HPDE6-E6E7 (cell line): ENCODE data around the gene FBXO47.
"Not testable (repeated sequence)": the region's sequence is repeated elsewhere in the genome, so short reads cannot be mapped to it uniquely, and the experiment has no call there.

ENCODE experiments used
- DNase-seq: peaks from one replicate; pipeline ENCODE4 v3.0.0; 2011; ENCODE audit warnings: missing footprints; ENCODE audit errors: extremely low spot score

Gene FBXO47

DNA sequence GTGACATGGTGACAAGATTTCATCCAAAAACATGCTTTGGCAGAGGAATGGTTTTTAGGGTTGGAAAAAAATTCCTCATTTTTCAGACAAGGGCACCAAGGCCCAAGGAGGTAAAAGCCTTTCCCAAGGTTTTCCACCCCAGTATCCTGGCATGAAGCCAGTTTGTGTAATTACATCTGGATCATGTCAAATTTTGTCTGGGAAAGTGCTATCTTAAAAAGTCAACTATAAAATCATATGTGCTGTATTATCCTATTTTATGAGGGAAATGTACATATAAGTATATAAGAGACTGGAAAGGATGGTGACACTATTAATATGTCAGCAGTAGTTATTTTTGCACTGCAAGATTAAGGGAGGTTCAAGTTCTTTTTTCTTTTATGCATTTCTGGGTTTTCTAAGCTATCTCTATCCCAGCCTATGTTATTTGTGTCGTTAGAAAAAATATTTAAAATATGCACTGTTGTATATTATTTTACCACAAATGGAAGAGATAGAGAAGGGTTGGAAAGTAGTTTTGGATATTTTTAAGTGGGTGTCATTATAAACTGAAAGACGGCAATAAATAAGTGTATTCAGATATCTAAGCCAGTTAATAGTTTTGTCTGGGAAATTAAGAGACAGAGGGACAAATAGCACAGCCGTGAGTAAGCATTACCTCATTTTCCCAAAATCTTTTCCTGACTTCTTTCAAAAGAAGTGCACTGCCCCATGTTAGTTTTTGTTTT is 13.5 kb upstream of the FBXO47 start:
- no peak for DNase-seq

DNA sequence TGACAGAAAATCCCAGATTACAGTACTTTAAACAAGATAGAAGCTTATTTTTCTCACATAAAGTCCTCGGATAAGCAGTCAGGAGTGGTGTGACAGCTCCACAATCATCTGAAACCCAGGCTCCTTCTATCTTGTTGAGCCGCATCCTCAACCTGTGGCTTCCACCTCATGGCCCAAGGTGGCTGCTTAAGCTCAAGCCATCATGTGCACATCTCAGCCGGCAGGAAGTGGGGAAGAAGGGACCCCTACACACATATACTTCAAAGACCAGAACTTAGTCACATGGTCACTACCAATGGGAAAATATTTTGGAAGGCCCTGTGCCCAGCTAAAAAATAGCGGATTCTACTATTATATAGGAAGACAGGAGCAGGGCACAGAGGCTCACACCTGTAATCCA is 11.0 kb upstream of the FBXO47 start:
- no peak for DNase-seq

DNA sequence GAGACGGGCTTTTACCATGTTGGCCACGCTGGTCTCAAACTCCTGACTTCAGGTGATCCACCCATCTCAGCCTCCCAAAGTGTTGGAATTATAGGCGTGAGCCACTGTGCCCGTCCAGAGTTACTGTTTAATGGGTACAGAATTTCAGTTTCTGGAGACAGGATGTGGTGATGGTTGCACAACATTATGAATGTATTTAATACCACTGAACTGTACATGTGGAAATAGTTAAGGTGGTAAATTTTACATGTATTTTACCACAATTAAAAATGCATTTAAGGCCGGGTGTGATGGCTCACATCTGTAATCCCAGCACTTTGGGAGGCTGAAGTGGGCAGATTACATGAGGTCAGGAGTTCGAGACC is 9.0 kb upstream of the FBXO47 start:
- not testable (repeated sequence) for DNase-seq

DNA sequence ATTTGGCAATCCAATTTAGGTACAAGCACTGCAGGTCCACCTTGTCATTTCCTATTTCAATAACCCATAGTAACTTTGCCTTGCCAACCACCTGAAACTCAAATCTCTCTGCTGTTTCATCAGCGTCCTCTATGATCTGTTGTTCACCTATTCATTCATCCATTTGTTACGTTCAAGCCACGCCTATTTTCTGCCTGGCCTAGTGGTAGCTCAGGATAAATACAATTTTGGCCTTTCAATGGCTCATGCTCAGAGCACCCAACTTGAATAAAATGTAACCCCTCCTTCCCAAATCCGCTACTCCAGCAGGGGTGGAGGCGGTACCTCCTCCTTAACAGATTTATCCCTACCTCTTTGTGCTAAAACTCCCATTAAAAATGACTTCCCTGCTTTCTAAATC is 3.6 kb upstream of the FBXO47 start:
- no peak for DNase-seq

DNA sequence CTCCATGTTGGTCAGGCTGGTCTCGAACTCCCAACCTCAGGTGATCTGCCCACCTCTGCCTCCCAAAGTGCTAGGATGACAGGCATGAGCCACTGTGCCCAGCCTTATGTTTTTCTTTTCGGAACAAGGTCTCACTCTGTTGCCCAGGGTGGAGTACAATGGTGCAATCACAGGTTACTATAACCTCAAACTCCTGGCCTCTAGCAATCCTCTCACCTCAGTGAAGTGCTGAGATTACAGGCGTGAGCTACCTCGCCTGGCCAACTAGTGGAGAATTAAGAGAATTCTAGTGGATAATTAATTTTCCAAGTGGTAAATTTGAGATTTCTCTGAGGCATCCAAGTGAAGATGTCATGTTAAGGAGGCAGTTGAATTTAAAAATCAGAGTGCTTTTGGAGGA is 2.9 kb upstream of the FBXO47 start:
- DNase-seq = no peak

DNA sequence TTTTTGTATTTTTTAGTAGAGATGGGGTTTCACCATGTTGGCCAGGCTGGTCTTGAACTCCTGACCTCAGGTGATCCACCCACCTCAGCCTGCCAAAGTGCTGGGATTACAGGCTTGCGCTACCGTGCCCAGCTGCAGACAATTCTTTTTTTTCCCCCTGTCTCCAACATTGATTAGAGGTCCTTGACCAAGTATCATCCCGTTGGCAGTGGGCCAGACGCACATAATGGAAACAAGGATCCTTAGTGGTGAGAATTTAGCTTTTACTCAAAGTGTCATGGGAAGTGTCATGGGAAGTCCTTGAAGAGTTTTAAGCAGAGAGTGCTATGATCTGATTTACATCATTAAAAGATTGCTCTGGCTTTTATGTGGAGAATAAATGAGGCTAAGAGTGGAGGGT is 2.1 kb upstream of the FBXO47 start:
- DNase-seq = no peak

DNA sequence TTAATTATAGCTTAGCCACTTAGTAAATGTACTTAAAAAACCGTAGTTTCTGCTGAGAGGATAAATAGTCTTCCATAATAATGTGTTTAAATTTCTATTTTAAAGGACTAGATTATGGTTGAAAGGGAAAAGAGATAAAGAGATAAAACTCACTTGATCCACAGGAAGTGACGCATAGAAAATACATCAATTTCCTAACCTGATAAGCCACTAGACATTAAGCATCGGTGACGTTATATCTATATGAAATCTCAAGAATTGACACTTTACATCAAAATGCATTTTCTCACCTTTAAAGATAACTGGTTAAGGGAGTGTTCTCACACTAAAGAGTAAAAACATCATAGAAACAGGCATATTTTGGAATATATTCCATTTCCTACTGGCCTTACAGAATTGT is 5.8 kb downstream of the FBXO47 start:
- DNase-seq = no peak

DNA sequence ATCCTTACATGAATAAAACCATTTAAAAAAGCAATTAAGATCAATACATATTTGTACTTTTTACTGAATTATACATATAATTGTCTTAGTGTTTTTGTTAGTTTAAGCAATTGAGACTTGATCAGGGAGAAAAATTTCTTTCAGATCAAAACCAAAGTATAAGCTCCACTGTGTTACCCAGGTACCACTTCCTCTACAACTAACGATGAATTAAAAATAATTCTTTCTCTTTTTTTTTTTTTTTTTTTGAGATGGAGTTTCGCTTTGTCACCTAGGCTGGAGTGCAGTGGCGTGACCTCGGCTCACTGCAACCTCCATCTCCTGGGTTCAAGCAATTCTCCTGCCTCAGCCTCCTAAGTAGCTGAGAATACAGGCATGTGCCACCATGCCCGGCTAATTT is 6.8 kb downstream of the FBXO47 start:
- DNase-seq = no peak

DNA sequence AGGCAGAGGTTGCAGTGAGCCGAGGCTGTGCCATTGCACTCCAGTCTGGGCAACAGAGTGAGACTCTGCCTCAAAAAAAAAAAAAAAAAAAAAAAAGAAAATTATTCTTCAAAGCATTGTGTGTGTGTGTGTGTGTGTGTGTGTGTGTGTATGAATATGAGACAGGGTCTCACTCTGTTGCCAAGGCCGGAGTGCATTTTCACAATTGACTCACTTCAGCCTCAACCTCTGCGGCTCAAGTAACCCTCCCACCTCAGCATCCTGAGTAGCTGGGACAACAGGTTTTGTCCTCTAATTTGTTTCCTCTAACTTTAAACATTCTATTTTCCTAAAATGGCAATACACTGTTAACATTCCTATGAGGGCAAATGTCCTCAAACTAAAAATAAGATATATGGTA is 7.7 kb downstream of the FBXO47 start:
- DNase-seq = no peak

DNA sequence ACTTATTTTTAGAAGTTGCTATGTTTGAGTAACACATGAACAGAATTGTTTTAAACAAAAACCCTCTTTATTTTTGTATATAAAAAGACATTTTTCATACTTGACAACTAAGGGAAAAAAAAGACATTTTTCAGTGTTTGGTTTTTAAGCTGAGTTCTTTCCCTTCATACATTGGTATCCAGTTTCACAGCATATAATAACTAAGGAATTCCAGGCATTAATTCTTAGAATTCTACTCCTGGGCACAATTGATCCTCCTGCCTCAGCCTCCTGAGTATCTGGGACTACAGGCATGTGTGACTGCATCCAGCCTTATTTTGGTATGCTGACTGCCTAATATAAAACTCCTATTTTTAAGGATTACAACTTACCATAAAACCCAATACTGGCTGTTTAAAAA is 8.4 kb downstream of the FBXO47 start:
- DNase-seq = no peak

DNA sequence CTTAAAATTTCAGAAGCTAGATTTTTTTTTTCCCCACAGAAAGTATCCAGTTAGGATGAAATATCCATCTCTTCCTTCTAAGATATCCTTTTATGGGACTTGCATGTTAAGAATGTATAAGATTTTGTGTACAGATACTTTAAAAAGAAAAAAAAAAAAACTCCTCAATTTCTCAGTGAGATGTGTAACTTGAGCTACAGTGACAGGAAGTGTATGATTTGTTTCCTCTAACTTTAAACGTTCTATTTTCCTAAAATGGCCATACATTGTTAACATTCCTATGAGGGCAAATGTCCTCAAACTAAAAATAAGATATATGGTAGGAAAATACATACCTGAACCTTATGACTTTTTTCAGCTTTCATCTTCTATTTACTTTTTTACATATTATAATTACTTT is 8.9 kb downstream of the FBXO47 start:
- DNase-seq = no peak

DNA sequence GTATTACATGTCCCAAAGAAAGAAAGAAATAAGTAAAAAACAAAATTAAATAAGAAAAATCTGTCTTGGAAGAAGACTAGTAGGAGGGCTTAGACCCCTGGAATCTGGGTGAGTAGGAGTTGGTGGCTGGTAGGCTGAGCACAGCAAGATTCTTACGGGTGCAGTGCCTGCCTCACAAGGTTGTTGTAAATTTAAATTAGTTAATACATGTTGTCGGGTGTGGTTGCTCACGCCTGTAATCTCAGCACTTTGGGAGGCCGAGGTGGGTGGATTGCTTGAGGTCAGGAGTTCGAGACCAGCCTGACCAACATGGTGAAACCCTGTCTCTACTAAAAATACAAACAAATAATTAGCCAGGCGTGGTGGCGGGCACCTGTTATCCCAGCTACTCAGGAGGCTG is 13.4 kb downstream of the FBXO47 start:
- DNase-seq = not testable (repeated sequence)

DNA sequence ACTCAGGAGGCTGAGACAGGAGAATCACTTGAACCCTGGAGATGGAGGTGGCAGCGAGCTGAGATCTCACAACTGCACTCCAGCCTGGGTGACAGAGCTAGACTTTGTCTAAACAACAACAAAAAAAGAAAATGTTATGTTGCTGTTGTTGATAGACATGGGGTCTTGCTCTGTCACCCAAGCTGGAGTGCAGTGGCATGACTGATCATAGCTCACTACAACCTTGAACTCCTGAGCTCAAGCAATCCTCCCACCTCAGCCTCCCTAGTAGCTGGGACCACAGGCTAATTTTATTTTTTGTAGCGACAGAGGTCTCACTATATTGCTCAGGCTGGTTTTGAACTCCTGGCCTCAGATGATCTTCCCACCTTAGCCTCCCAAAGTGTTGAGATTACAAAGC is 20.0 kb downstream of the FBXO47 start:
- DNase-seq = no peak

DNA sequence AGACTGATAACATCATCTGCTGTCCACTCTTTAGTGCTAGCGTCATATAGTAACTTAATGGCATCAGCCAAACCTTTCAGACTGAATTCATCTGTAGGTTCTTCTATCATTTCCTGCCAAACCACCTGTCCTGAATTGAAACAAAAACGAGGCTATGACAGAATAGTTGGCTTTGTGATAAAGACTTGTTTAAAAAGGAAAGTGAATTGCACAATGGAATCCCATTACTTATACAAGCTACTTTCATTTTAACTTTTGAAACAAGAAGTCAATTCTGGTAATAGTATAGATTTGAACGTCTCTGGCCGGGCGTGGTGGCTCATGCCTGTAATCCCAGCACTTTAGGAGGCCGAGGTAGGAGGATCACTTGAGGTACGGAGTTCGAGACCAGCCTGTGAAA is 23.6 kb downstream of the FBXO47 start:
- no peak for DNase-seq

DNA sequence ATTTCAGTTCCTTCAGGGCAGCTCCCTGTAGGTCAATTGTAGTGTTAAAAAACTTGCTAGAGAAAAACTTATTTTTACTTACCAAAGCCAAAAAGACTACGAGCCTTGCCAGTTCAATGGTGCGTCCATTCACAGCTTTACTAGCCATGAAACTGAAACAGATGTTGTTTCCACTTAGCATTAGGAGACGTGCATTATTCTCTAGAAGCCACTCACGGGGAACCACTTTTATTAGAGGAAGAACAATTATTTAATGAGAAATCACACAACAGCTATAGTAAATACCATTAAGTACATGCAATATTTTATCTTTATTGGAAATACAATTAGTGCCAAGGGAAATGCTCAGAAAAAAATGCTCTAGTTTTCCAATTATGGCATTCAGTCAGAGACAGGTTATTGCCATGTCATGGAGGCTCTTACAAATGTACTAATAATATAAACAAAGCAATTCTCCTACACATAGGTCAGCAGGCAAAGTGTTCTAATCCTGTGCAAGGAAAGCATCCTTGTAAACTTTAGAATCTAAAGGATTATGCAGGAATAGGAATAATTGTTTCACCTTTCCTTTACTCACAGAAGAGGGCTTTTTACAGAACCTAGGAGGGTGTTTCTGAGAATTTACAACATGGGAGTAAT is 24.4 kb downstream of the FBXO47 start:
- DNase-seq = no peak

DNA sequence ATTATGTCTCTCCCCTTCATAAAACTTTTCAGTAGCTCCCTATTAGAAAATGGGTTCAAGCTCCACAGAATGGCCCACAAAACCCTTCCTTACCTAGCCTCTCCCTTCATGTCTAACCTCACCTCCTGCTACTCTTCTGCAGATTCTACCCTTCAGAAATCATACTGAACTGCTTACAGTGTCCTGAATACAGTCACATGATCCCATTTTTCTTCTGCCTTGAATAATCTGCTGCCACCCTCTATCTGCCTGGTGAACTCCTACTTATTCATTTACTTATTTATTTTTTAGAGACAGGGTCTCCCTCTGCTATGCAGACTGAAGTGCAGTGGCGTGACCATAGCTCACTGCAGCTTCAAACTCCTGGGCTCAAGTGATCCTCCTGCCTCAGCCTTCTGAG is 26.8 kb downstream of the FBXO47 start:
- DNase-seq = no peak

DNA sequence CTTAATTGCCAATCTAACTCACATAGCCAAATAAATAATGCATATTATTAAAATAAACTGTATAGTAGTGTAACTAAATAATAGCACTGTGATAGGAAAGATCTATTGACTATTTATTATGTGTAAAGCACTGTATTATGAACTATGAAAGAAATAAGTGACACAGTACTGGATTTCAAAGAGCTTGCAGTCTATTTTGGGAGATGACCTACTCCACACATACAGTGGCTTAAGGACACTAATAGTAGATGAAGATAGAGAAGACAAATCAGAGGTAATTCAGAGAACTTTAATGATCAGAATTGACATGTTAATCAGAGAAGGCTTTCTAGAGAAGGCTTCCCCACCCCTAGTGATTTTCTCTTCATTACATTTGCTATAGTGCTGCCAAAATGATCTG is 27.2 kb downstream of the FBXO47 start:
- no peak for DNase-seq

DNA sequence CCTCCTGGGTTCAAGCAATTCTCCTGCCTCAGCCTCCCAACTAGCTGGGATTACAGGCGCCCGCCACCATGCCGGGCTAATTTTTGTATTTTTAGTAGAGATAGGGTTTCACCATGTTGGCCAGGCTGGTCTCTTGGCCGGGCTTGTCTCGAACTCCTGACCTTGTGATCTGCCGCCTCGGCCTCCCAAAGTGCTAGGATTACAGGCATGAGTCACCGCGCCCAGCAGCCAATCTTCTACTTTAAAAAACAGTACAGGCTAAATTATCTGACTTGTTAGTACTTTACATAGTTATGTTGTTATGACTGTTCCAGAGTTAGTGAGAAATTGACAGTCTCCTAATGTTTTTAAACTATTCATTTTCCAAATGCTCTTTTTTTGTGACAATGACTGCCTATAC is 33.2 kb downstream of the FBXO47 start:
- not testable (repeated sequence) for DNase-seq

DNA sequence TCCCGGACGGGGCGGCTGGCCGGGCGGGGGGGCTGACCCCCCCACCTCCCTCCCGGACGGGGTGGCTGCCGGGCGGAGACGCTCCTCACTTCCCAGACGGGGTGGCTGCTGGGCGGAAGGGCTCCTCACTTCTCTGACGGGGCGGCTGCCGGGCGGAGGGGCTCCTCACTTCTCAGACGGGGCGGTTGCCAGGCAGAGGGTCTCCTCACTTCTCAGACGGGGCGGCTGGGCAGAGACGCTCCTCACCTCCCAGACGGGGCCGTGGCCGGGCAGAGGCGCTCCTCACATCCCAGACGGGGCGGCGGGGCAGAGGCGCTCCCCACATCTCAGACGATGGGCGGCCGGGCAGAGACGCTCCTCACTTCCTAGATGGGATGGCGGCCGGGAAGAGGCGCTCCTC is 36.4 kb downstream of the FBXO47 start:
- DNase-seq = not testable (repeated sequence)

DNA sequence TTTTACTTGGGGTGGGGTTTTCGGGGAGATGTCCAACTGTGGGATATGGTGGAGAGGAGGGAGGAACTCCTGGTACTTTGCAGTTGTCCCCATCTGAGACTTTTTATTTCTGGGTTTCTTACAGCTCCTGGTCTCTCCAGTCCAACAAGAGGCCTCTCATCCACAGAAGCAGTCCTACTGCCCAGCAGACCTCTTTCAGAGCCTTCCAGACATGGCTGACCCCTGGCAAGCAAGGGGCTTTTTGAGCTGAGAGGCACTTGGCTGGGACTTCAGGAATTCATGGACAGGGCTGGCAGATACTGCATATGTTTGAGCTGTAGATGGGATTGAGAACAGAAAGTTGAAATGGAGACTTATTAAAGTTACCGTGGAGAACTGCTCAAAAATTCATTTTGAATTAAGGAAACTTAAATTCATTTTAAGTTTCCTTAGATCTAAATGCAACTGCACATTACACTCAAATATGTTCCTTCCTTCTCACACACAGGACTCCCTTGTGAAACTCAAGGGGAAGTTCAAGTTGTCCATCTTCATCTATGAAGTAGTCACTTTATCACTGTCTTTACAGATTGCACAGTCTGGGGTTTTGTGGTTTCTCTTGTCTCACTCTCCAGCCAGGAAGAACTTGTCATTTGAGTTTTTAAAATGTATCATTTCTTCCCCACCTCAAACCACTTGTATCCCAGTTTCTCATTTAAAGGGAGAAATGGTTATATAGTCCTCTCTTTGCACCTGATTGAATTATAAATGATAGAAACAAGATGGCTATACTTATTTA is 40.7 kb downstream of the FBXO47 start:
- no peak for DNase-seq

DNA sequence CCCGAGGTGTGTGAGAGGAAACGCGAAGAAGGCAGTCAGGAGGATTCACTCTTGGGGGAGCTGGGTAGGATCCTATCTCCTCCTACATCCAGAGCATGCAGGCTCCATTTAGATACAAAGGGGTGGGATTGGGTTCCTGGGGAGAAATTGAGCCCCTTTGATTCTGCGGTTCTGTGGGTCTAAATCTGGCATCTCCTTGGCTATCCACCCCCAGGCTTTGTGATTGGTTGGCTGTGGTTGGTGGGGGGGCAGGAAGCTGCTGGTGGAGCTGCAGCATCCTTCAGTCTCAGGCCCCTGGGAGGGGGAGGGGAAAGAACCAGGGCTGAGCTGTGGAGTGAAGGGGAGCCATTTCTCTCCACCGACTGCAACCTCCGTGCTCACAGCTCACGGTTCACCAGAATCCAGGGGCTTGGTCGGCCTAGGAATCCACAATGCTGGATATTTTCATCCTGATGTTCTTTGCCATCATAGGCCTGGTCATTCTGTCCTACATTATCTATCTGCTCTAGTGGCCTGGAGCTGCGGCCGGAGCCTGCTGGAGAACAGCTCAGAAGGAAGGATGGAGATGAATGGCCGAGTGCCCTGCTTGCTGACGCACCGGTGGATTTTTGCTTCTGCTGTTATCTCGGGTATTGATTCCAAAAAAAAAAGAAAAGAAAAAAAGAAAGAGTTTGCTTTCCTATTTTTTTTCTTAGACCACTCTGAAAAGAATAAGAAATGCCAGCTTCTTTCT is 41.8 kb downstream of the FBXO47 start, which contains the start of gene LASP1NB:
LASP1NB (plus strand) TSS at position 352 of the 733 bp plus-strand sequence.
- no peak for DNase-seq
